DMS 273 (cell line): Measurements from ENCODE around the gene DIAPH1.

ENCODE experiments used
- DNase-seq: peaks from one replicate; lab custom pipeline; 2025; ENCODE audit not compliant: unreplicated experiment; lab: John Stamatoyannopoulos, UW

DIAPH1 gene

DNA sequence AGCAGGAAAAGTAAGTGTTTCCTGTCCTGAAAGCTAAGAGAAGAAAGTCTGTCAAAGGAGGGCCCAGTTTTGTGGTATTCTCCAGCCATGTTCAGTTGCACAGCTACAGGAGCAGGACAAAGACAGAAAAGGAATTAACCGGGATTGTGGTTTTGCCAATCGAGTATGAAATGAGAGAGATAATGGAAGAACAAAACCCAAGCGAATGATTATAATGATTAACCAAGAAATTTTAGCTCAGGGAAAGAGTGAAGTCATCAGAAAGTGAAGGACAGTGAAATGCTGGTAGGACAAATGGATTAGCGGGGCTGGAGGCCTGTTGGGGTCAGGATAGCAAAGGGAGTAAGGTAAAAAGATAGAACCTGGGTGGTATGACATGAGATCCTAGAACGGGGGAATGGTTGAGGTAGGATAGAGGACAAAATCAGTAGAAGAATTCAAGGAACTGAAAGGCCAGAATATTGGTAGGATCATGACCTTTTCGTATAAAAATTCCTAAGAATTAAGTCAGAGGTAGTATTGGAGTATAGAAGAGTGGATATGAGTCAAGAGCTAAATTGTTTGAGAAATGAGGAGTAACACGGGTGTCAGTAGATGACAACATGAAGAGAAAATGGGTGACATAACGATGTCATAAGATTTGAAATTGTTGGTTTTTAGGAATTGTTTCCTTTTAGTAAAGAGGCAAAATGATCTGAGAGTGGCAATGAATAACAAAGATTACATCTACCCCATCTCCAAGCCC, 52.8 kb downstream of the DIAPH1 start:
- DNase-seq: no peak

DNA sequence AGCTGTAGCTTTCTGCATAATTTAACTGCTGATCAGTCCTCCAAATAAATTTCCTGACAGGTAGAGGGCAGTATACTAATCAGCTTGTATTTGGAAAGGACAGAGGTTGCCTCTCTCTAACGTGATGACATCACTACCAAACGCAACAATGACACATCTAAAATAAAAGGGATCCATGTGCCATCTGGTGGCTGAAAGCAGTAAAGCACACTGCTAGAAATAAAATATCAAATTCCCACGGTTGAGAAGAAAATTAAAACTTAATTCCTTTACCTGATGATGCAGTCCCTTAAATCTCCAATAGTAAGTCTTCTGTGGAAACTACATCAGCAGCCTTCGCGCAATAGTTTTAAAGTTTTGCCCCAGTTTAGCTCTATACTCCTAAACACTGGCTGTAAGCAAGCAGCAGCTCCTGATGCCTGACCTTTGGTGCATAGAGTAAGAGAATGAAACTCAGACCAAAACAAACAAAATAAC, 54.5 kb downstream of the DIAPH1 start:
- peak; percentile 96 for DNase-seq

DNA sequence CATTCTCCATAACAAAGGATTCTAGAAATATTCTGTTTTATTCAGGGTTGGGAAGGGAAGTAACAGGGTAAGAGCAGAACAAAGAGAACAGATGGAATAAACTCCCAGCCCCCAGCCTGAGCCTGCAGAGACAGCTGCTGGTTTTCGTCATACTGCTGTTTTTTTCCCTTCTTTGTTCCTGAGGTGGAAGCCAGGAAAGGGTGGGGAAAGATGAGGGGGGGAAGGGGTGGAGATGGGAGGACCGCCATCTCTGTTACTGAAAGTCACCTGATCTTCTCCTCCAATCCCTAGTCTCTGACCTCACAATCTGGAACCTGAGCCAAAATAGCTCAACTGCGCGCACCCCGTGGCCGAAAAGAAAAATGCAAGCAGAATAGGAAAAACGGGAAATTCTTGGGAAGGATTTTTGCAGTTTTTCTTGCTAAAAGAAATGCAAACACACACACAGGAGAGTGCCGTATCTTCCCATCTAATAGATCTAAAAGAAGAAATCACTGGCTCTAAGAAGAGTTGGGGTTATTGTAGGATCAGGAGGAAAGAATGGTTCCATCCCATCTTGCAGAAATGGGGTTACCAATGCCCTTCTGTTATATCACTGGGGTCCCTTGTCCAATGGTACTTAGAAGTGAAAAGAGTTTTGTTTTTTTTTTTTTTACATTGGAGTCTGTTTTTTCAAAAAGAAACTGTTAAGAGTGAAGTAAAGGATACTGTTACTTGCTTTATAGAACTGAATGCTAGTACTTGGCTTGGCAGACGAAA, 57.9 kb downstream of the DIAPH1 start:
- peak; percentile 98 for DNase-seq

DNA sequence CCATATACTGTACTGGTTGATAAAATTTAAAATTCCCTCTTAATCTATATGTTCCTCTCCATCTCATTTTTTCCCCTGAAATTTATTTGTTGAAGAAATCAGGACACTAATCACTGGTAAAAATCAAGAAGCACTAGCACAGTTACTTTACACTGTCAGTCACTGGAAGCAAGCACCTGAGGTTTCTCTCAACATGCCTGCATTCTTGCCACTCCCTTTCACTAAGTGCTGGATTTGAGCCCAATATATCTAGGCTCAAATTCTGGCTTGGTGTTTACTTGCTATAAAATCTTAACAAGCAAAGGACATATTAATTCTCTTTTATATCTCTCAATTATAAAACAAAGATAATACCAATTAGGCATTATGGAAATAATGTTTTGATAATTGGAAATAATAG, 58.6 kb downstream of the DIAPH1 start:
- DNase-seq: peak; percentile 89

DNA sequence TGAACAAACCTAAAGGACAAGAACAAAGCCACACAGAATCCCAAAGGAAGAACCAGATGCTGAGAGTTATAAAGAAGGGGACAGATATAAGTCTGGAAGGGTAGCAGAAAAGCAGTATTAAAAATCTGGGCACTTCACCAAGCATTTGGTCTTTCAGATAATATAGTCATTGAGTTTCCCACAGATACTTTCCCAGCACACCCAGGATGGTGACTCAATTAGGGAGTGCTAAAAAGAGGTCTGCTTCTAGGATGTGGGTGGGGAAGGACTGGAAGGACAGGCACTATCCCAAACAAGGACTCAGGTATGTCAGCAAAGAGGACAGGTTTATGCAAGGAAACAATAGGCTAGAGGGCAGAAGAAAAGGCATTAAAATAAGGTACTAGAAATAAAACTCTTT, 59.3 kb downstream of the DIAPH1 start:
- peak; percentile 22 for DNase-seq

DNA sequence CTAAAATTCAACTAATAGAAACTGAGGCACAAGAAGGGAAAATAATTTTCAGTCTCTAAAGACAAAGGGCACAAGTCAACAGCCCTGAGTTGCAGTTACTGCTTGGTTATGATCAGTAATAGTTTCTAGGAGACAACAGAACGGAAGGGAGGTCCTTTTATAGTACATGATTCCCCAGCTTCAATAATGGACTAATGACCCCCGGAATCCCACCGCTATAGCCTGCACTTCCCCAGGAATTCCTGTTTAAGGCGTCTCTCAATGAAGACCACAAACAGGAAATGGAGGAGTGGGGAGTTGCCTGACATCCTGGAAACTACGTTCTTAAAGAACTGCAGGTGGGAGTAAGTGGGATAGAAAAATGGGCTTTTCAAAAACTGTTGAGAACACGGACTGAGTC, 60.6 kb downstream of the DIAPH1 start:
- no peak for DNase-seq

DNA sequence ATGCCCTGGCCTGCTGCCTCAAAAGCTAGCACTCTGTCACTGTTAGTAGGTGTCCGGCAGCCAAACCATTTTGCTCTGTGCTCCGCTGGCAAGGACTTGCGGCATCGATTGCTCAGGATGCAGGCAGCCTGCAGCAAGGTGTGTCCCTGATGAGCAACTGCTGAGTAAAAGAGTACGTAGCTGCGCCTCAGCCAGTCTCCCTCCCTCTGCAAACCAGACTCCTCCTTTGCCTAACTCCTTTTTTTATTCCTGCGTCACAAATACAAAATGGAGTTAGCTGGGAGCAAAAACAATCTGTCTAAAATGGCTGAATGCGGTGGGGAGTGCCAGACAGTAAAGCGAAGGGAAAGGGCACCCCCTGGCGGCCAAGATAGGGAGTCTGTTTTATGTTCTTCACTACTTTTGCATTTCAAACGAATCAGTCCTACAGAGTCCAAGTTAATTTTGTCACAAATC, 61.1 kb downstream of the DIAPH1 start:
- DNase-seq: peak; percentile 96

DNA sequence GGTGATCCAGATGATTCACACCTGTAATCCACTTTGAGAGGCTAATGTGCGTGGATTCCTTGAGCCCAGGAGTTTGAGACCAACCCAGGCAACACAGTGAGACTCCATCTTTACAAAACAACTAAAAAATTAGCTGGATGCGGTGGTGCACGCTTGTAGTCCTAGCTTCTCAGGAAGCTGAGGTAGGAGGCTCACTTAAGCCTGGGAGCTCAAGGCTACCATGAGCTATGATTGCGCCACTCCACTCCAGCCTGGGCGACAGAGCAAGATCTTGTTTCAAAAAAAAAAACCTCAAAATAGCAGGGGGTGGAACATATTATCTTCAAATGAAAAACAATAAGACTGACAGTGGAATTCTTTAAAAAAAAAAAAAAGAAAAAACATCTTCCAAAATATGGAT, 70.9 kb downstream of the DIAPH1 start:
- no peak for DNase-seq

DNA sequence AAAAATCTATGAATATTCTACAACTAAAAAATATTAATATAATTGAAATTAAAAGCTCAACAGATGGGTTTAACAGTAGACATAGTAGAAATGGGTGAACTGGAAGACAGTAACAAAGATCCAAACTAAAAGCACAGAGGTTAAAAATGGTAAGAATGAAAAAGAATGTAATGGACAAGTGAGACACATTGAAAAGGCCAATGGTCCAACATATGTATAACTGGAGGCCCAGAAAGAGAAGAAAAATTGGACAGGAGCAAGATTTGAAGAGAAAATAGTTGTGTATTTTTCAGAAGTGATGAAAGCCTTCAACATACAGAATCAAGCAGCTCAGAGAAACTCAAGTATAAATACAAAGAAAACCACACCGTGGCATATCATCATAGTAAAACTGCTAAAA, 71.3 kb downstream of the DIAPH1 start:
- peak; percentile 41 for DNase-seq

DNA sequence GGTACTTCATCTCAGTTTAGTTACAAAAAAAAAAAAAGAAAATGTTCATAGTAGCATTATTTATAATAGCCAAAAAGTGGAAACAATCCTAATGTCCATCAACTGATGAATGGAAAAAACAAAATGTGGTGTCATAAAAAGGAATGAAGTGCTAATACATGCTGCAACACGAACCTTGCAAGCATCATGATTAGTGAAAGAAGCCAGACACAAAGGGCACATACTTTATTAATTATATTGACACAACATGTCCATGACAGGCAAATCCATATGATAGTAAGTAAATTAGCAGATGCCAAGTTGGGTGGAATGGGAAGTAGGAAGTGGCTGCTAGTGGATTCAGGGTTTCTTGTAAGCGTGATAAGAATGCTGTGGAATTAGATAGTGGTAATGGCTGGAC, 75.7 kb downstream of the DIAPH1 start:
- DNase-seq: no peak

DNA sequence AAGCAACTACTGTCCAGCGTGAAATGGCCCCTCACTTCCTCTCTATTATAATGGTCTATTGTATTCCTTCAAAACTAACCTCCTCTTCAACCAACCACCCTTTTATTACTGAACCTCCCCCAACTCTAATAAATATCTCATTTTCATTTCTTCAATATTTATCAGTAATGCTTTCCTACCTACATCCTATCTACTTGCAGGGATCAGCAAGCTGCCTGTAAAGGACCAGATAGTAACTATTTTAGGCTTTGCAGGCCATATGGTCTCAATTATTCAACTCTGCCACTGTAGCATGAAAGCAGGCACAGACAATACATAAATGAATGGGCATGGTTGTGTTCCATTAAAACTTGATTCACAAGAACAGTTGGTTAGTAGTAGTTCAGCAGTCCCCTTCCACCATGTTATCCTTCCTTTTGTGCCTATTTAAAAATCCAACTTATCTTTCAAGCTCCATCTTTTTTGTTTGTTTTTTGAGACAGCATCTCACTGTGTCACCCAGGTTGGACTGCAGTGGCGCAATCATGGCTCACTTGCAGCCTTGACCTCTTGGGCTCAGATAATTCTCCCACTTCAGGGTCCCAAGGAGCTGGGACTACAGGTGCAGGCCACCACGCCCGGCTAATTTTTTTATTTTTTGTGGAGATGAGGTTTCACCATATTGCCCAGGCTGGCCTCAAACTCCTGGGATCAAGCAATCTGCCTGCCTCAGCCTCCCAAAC, 84.1 kb downstream of the DIAPH1 start:
- no peak for DNase-seq

DNA sequence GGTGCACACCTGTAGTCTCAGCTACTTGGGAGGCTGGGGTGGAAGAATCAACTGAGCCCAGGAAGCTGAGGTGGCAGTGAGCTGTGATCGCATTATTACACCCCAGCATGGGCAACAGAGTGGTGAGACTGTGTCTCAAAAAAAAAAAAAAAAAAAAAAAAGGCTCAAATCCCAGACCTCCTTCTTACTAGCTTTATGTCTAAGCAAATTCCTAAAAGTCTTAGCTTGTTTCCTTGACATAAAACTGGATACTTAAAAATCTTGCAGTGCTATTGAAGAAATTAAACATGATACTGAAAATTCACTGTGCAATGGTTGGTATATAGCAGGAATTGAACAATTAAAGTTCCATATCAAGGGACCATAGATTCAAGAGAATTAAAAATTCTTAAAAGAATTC, 84.9 kb downstream of the DIAPH1 start:
- no peak for DNase-seq

DNA sequence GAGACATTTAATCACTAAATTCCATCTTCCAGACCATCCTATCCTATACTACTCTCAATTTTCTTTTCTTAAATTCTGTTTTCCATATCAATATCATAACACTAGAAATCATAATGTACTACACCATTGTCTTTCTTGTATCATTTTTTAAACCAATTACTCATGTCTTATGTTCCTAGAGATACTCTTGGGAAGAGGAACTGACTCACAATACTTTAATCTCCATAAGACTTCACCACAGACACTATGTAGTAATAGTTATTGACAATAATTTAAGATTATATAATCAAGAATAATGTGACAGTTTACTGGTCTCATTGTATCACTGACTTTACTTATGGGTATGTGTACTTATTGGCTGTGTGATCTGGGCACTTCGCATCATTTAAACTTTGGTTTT, 86.1 kb downstream of the DIAPH1 start:
- no peak for DNase-seq

DNA sequence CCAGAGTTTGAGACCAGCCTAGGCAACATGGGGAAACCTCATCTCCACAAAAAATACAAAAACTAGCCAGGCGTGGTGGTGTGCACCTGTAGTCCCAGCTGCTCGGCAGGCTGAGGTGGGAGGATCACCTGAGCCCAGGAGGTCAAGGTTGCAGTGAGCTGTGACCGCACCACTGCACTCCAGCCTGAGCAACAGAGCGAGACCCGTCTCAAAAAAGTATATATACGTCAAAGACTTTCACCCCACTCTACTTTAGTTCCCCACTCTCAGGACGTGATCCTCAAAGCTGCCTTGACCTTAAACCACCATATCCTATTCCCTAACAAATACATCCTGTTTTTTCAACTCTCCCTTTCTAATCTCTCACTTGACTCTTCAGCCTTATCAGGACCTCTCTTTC, 88.9 kb downstream of the DIAPH1 start:
- DNase-seq: no peak

DNA sequence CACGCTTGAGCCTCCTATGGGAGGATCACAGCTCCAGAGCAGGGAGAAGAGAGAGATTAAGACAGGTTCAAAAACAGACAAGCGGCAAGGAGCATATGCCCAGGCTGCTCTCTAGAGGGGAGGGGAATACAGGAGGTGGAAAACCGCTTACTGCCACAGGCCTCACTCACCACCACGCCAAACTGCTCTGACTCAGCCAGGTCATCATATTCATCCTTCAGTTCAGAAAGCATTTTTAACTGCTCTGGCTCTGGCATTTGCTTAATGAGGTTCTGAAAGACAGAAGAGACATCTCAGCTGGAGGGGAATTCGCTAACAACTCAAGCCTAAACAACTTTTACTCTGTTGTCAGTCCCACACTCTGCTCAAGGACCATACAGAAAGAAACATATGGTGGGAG, 89.8 kb downstream of the DIAPH1 start:
- no peak for DNase-seq

DNA sequence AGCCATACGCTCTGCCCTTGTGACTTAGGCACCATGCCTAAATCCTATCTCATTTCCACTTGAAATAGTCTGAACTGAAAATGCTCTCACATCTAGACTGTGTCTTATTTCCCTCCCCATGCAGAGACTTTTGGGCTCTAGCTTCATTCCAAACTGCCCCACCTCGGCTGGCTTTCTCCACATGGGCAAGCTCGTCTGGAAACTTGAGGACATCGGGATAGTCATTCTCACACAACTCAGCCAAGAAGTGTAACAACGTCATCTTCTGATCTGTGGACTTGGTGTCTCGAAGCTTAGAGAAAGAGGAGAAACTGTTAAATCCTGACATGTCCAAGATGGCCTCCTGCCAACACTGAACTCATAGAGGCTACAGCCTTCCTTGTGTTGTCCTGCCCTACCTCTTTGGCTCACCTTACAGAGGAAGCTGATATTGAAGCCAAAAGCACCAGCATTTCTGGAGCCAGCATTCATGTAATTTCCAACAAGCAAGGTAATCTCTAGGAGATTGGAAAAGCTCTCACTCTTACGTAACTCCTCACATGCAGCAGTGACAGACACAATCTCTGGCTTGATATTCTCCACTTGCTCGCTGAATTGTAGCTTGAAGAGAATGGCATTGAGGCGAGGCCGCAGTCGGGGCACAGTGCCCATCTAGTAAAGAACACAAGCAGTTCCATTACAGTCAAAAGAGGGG, 90.4 kb downstream of the DIAPH1 start:
- DNase-seq: no peak

DNA sequence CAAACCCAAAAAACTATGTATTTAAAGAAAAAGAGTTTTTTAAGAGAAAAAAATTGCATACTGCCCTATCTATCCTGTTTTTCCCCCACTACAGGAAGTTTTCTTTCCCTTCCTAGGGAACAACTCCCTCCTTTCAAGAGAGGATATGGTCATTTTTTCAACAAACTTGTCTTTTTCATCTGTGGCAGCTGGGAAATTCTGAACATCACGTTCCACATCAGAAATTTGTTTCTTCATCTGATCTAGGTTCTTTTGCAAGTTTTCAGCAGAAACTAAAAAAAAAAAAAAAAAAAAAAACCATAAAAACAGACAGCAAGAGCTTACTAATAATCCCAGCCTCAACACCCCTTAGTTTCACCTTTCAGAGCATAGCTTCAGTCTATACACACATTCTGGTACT, 91.4 kb downstream of the DIAPH1 start:
- DNase-seq: no peak

DNA sequence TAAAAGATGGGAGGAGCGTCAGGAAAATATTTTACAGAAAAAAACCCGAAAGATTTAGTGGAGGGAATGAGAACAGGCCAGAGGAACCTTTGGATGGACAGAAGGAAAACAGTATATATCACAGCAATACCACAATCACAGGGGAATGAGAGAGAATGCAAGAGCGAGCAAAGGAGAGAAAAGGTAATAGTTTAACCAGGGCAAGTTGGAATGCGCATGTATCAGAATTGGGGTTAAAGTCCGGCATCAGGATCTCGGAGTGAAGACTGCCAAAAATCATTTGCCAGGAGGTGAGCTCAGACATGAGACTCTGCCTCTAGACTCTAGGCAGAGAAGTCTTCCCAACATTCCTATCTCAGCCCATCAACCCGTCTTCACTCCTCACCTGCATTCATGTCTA, 93.1 kb downstream of the DIAPH1 start:
- DNase-seq: no peak

DNA sequence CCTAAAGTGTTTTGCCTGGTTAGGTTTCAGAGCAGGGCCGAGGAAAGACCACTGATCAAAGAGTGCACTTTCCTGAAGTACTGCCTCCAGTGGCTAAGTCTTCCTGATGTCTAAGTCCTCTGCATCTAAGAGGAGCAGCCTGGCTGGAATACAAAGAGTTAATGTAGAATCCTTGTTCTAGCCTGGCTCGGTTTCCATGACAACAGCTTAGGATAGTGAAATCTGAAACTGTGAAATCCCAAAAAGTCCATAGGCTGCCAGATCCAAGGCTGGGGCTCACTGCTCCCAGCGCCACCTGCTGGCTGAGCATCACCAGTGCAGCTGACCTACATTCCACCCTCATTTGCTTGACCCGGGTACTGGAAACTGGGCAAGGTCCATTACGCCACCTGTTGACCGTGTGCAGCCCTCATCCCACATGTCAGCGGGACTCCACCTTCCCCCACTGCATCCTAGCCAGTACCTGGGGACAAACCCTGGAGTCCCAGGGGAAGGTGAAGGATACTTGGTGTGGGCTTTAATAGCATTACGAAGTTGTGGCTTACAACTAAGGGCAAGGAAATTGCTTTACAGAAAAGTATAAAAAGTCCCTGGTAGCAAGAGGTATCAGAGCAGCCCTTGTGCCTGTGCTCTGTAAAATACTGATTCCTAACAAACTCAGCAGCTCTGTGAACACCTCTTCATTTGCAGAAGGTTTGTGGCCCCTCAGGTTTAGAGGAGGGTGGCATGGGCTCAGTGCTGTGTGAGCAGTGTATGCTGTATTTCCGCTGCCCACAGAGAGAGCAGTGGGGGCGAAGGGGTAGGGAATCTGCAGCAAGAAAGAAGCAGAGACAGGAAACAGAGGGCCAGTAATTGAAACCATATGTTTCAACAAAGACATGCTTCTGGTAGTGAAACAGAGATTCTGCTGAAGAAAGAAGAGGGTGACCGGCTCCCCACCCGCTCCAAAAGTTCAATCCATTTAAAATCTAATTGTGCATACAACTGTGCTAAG, 93.9 kb downstream of the DIAPH1 start:
- DNase-seq: peak; percentile 98

DNA sequence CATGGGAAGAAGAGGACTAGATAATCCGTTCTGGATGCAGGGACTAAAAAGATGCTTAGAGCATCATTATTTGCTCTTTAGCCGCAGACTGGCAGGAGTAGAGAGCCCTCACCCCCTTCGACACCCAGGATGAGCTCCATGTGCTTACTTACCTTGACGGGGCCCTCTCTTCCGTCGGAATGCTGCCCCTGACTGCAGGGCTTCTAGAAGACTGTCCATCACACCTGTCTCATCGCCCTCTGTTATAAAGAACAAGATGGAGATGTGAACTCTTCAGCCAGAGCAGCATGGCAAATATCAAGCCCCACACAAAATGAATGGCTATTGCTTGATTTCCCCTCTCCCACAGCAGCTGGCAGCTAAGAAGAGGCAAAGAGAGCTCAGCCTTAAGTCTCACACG, 94.8 kb downstream of the DIAPH1 start:
- no peak for DNase-seq
